Activated T-helper 1 cell treated with anti-CD3 and anti-CD28 coated beads, Interleukin-2, amount 50 U/mL, for 16 hours (primary cell): Measurements from ENCODE around the gene TAGLN.

Source experiments
- DNase-seq, 2 donors: peaks; one replicate each; pipeline ENCODE4 v3.0.0-alpha.2; 2020; ENCODE audit warnings: low read depth in 1 of 2, low spot score in 1 of 2

Gene TAGLN

GRCh38 chr11:117229931-117230285, 30.7 kb downstream of the TAGLN start:
- DNase-seq: no peak

- DNase-seq: peak in 1 of 2 donors; percentile 22
Measured at GRCh38 chr11:117230286-117230961, 31.3 kb downstream of the TAGLN start.

- DNase-seq: no peak
Measured at GRCh38 chr11:117230999-117231841, 32.0 kb downstream of the TAGLN start.

GRCh38 chr11:117231842-117232091, 32.6 kb downstream of the TAGLN start, which contains the start of gene PCSK7:
Gene PCSK7 (minus strand): TSS chr11:117232073. CDS start chr11:117229844, 2,229 bp downstream.
- peak in 1 of 2 donors; percentile 25 for DNase-seq

- peak; percentile 42 to 72 for DNase-seq
Measured at GRCh38 chr11:117232092-117232878, 33.1 kb downstream of the TAGLN start, which contains the start of gene RNF214. Gene RNF214 (plus strand): TSS chr11:117232671. CDS start chr11:117234273, 1,602 bp downstream.

GRCh38 chr11:117232911-117233409, 33.8 kb downstream of the TAGLN start:
- no peak for DNase-seq

GRCh38 chr11:117238221-117238620, 39.1 kb downstream of the TAGLN start:
- DNase-seq: no peak

- DNase-seq: no peak
Measured at GRCh38 chr11:117239295-117239694, 40.1 kb downstream of the TAGLN start.

- no peak for DNase-seq
Measured at GRCh38 chr11:117248341-117248740, 49.2 kb downstream of the TAGLN start.

GRCh38 chr11:117249571-117249970, 50.4 kb downstream of the TAGLN start:
- no peak for DNase-seq

GRCh38 chr11:117251506-117251905, 52.3 kb downstream of the TAGLN start:
- DNase-seq: no peak

GRCh38 chr11:117255966-117256365, 56.8 kb downstream of the TAGLN start:
- DNase-seq: no peak

GRCh38 chr11:117256573-117256972, 57.4 kb downstream of the TAGLN start:
- no peak for DNase-seq
